ENCODE measurements around the gene STK10. TPM values are rescaled to one million over a fixed set of nuclear protein-coding genes. Genes with fewer than 3 reads are reported as not detected.

The STK10 gene
- total RNA-seq, 1 experiment from 2014 or later, result 22.9 TPM

- RAD21 ChIA-PET (ENCODE audit: low non-redundant PET in 1 of 2, low total read pairs in 2 of 2, uncharacterized antibody in 2 of 2, unreplicated experiment in 2 of 2), result no interaction called here
- no peak overlapping the region for H2AFZ ChIP-seq (ENCODE audit: low read depth, low read length, poor library complexity, severe bottlenecking)
- POLR2A ChIA-PET, result no interaction called here
- CTCF ChIA-PET, result no interaction called here
- no peaks in the 10 kb centered on the region for H3K9me2 ChIP-seq (ENCODE audit: insufficient read depth)
- no peaks in the 10 kb centered on the region for H3K27me3 ChIP-seq (ENCODE audit: insufficient read depth, low read length)
- TF ChIP-seq EZH2phosphoT487 (IDR thresholded peaks at IDR 0.05; ENCODE audit: borderline replicate concordance) (no peak), JUND (IDR thresholded peaks at IDR 0.05) (no peak), SIN3A (IDR thresholded peaks at IDR 0.05; ENCODE audit: low read depth) (no peak), YY1 (IDR thresholded peaks at IDR 0.05; ENCODE audit: extremely low read depth, insufficient replicate concordance, low read depth, low read length) (no peak), CBX3 (IDR thresholded peaks at IDR 0.05; ENCODE audit: low read depth) (no peak), ZBTB33 (IDR thresholded peaks at IDR 0.05; ENCODE audit: extremely low read depth, insufficient replicate concordance, low read length) (no peak), POLR2A (IDR thresholded peaks at IDR 0.05; ENCODE audit: borderline replicate concordance, extremely low read depth, insufficient read depth, insufficient read length) (no peak), SP1 (IDR thresholded peaks at IDR 0.05; ENCODE audit: low read depth) (no peak)
- TF ChIP-seq, protein P1, sequence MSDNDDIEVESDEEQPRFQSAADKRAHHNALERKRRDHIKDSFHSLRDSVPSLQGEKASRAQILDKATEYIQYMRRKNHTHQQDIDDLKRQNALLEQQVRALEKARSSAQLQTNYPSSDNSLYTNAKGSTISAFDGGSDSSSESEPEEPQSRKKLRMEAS (IDR thresholded peaks at IDR 0.05), result no peak
- H3K79me2 ChIP-seq (ENCODE audit: insufficient read depth, low read length), result peaks cover 16% of the 10 kb centered on the region
- no peaks in the 10 kb centered on the region for H3K9me3 ChIP-seq (ENCODE audit: control insufficient read depth in 1 of 2, insufficient read depth in 1 of 2, low read depth in 1 of 2, low read length in 2 of 2)
- H3K4me2 ChIP-seq (ENCODE audit: low read length), result no peak overlapping the region
- H3K9ac ChIP-seq (ENCODE audit: low read length), result no peak overlapping the region
- no peak overlapping the region for H3K27ac ChIP-seq (ENCODE audit: low read depth, low read length)
- DNase-seq (ENCODE audit: low read depth, low spot score) (no peak), ATAC-seq (no peak)
- intact Hi-C loops (cut with micrococcal nuclease), result no loop called here
- H4K20me1 ChIP-seq (ENCODE audit: insufficient read depth), result no peaks in the 10 kb centered on the region
- no TSS peak for BruUV-seq (replicated peaks)
- no peak overlapping the region for H3K4me3 ChIP-seq (replicated peaks in 1 of 2; ENCODE audit: low read depth in 1 of 2, low read length in 2 of 2)
- peaks cover 11 to 22% of the 10 kb centered on the region in 2 experiments for H3K4me1 ChIP-seq (ENCODE audit: control insufficient read depth in 1 of 2, insufficient read depth in 2 of 2, low read length in 2 of 2)
- no peaks in the 10 kb centered on the region for H3K36me3 ChIP-seq (ENCODE audit: control insufficient read depth in 1 of 2, insufficient read depth in 2 of 2, low read length in 2 of 2)
Measured at GRCh38 chr5:172169216-172169615, 18.8 kb downstream of the STK10 start.

DNA sequence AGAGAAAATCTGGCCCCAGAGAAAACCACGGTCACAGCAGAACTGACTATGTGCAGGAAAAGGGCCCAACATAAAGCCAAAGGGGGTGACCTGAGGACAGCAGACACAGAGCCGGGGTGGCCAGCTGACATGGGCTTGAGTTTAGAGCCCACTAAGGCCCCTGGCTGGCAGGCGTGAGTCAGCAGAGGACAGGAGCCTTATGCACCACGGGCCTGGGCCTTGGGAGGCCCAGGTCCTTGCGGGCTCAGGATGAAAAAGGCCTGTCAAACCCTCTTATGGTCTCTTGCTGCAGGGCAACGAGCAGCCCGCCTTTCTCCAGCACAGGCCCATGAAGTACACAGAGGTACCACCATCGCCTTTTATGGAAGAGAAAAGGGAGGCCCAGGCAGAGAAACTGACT is 19.7 kb downstream of the STK10 start:
- ATAC-seq (no peak), DNase-seq (ENCODE audit: low read depth, low spot score) (no peak)
- H4K20me1 ChIP-seq (ENCODE audit: insufficient read depth), result no peaks in the 10 kb centered on the region
- H3K9ac ChIP-seq (ENCODE audit: low read length), result no peak overlapping the region
- H2AFZ ChIP-seq (ENCODE audit: low read depth, low read length, poor library complexity, severe bottlenecking), result no peak overlapping the region
- CTCF ChIA-PET, result no interaction called here
- H3K27ac ChIP-seq (ENCODE audit: low read depth, low read length), result no peak overlapping the region
- intact Hi-C loops (cut with micrococcal nuclease), result no loop called here
- POLR2A ChIA-PET, result no interaction called here
- no peaks in the 10 kb centered on the region for H3K27me3 ChIP-seq (ENCODE audit: insufficient read depth, low read length)
- H3K4me1 ChIP-seq (ENCODE audit: control insufficient read depth in 1 of 2, insufficient read depth in 2 of 2, low read length in 2 of 2), result peaks cover 3 to 13% of the 10 kb centered on the region in 2 experiments; a peak in 3 of 4 replicates
- H3K4me3 ChIP-seq (replicated peaks in 1 of 2; ENCODE audit: low read depth in 1 of 2, low read length in 2 of 2), result no peak overlapping the region
- H3K79me2 ChIP-seq (ENCODE audit: insufficient read depth, low read length), result peaks cover 12% of the 10 kb centered on the region
- no peak overlapping the region for H3K4me2 ChIP-seq (ENCODE audit: low read length)
- no peaks in the 10 kb centered on the region for H3K9me3 ChIP-seq (ENCODE audit: control insufficient read depth in 1 of 2, insufficient read depth in 1 of 2, low read depth in 1 of 2, low read length in 2 of 2)
- RAD21 ChIA-PET (ENCODE audit: low non-redundant PET in 1 of 2, low total read pairs in 2 of 2, uncharacterized antibody in 2 of 2, unreplicated experiment in 2 of 2), result no interaction called here
- BruUV-seq (replicated peaks), result no TSS peak
- H3K36me3 ChIP-seq (ENCODE audit: control insufficient read depth in 1 of 2, insufficient read depth in 2 of 2, low read length in 2 of 2), result no peaks in the 10 kb centered on the region
- no peaks in the 10 kb centered on the region for H3K9me2 ChIP-seq (ENCODE audit: insufficient read depth)
- TF ChIP-seq FOSL1 (IDR thresholded peaks at IDR 0.05; ENCODE audit: low read depth), result no peak
- no peak for TF ChIP-seq CTCF (IDR thresholded peaks at IDR 0.05 in 2 of 3, conservative IDR thresholded peaks at IDR 0.05 in 1 of 3; ENCODE audit: borderline replicate concordance in 1 of 3, insufficient read depth in 1 of 3, low read depth in 2 of 3, low read length in 2 of 3)
- TF ChIP-seq EZH2phosphoT487 (IDR thresholded peaks at IDR 0.05; ENCODE audit: borderline replicate concordance), result no peak
- TF ChIP-seq POLR2A (IDR thresholded peaks at IDR 0.05; ENCODE audit: borderline replicate concordance, extremely low read depth, insufficient read depth, insufficient read length), result no peak
- no peak for TF ChIP-seq EGR1 (IDR thresholded peaks at IDR 0.05; ENCODE audit: low read depth)
- TF ChIP-seq TCF7L2 (IDR thresholded peaks at IDR 0.05; ENCODE audit: borderline replicate concordance, extremely low read depth, insufficient read depth, insufficient read length), result no peak
